Adrenal gland (tissue), 12 donors: ENCODE measurements around the gene MRPS22. TPM values are rescaled to one million over a fixed set of nuclear protein-coding genes. Genes with fewer than 3 reads are reported as not detected.

Source experiments
- DNase-seq, 7 donors: peaks; one replicate each; pipeline ENCODE4 v3.0.0-alpha.2; 2019 to 2020
- H3K27ac ChIP-seq, 5 donors: fragments of 200-600 bp; sonication (generic) in 4 of 5; 1 replicate in 3 of 5; 2 replicates in 2 of 5; pipeline versions ENCODE4 v1.5.1 to v1.8.0; 2016 to 2020; ENCODE audit warnings: mild to moderate bottlenecking in 1 of 5
- H3K27me3 ChIP-seq: fragments of 200-600 bp; 2 replicates; pipeline ENCODE4 v1.8.0; 2021
- H3K36me3 ChIP-seq, 2 donors: fragments of 200-600 bp; replicated peaks in 1 of 2; 1 replicate in 1 of 2; 2 replicates in 1 of 2; pipeline versions ENCODE4 v1.5.1 to v1.8.0; 2018 to 2022
- H3K4me1 ChIP-seq, 2 donors: fragments of 200-600 bp; replicated peaks in 1 of 2; 1 replicate in 1 of 2; 2 replicates in 1 of 2; pipeline versions ENCODE4 v1.5.1 to v1.8.0; 2018 to 2021
- H3K4me3 ChIP-seq, 4 donors: fragments of 200-600 bp; sonication (generic) in 3 of 4; one replicate each; pipeline ENCODE4 v1.5.1; 2016 to 2018
- H3K9me3 ChIP-seq, 3 donors: fragments of 200-600 bp; sonication (generic) in 1 of 3; replicated peaks in 1 of 3; 1 replicate in 2 of 3; 2 replicates in 1 of 3; pipeline versions ENCODE4 v1.5.1 to v1.8.0; 2016 to 2021
- POLR2A ChIP-seq, 2 donors: fragments of 450-650 bp; IDR thresholded peaks; one replicate each; pipeline ENCODE4 v1.6.1; 2017; ENCODE audit warnings: antibody characterized with exemption in 2 of 2, mild to moderate bottlenecking in 2 of 2, moderate library complexity in 1 of 2
- WGBS, 4 donors: extraction: QIAGEN DNeasy Blood & Tissue Kit in 2 of 4; methylation state at CpG; one replicate each; pipeline versions ENCODE4 v1.1.5 to v1.1.7; 2013 to 2017; 5-methylcytosine and 5-hydroxymethylcytosine counted together
- intact Hi-C, 2 donors: fragments of 100-400 bp; cut with DNase I; formaldehyde crosslinking; loops; one replicate each; pipeline versions ENCODE4 v1.14.1 to v1.15.0; 2022 to 2023
- polyA plus RNA-seq, 3 donors: library from polyadenylated mRNA; stranded (reverse); fragments of 200-250 nt in 2 of 3; fragments of 350-450 nt in 1 of 3; fragmentation: Illumina TruSeq in 1 of 3; extraction: RNeasy Lipid Tissue Mini Kit (QIAGEN cat#74804) in 1 of 3; gene quantifications; one replicate each; pipeline ENCODE4 v1.2.3, GENCODE V29; 2013 to 2014
- total RNA-seq, 9 donors: library from RNA; depleted of rRNA in 4 of 9; stranded (reverse); fragments of >200 nt in 4 of 9; fragments of 120-200 nt in 1 of 9; fragmentation: NEBNext Ultra II Directional in 1 of 9; extraction: Animal tissue kit (Norgen Biotek cat#: 25700) in 1 of 9; gene quantifications; one replicate each; pipeline versions ENCODE4 v1.1.0 to v1.2.4, GENCODE V29; 2013 to 2023
- TF ChIP-seq, protein P1 (sequence below), 6 experiments: fragments of 450-650 bp in 4 of 6; fragments of 200-600 bp in 2 of 6; sonication (generic) in 1 of 6; IDR thresholded peaks; 1 replicate in 5 of 6; 2 replicates in 1 of 6; pipeline versions ENCODE4 v1.5.1 to v1.8.0; 2016 to 2021; ENCODE audit warnings: antibody characterized with exemption in 6 of 6, mild to moderate bottlenecking in 2 of 6, moderate library complexity in 1 of 6
- donor health status: healthy with polysubstance abuse.
- donor health status: Bipolar disorder and iron deficiency.
- donor health status: DM: yes; HTN: yes; CAD: no.
- donor health status: DM: no; HTN: no; CAD: no.
- donor health status: DM: no; HTN: no; CAD: no.
- donor health status: DM: yes; HTN: yes; CAD: no.

The MRPS22 gene
- total and polyA plus RNA-seq, 12 donors, result 50.7 to 213 (median 95.5) TPM

DNA sequence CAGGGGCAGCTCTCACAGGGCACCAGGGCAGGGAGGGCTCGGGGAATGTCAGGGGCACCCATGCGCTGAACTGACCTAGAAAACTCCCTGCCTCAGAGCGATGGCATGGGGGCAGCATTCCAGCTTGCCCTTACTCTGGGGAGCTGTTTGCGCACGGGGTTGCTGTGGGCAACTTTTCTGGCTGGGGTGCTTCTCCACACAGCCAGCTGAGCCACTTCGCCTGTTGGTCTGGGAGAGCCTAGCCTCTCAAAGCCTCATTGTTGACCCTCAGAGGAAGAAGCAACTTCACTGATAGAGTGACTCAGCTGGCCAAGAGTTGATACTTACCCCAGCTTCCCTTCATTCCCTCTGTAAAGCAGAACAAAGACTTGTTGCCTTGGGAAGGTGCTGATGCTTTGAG is 42.6 kb upstream of the MRPS22 start:
- no peaks in the 10 kb centered on the region for H3K27me3 ChIP-seq
- H3K27ac ChIP-seq, result peak overlapping the region in 1 of 5 donors; percentile 75
- no peak for TF ChIP-seq POLR2A (IDR thresholded peaks at IDR 0.05)
- TF ChIP-seq, protein P1, sequence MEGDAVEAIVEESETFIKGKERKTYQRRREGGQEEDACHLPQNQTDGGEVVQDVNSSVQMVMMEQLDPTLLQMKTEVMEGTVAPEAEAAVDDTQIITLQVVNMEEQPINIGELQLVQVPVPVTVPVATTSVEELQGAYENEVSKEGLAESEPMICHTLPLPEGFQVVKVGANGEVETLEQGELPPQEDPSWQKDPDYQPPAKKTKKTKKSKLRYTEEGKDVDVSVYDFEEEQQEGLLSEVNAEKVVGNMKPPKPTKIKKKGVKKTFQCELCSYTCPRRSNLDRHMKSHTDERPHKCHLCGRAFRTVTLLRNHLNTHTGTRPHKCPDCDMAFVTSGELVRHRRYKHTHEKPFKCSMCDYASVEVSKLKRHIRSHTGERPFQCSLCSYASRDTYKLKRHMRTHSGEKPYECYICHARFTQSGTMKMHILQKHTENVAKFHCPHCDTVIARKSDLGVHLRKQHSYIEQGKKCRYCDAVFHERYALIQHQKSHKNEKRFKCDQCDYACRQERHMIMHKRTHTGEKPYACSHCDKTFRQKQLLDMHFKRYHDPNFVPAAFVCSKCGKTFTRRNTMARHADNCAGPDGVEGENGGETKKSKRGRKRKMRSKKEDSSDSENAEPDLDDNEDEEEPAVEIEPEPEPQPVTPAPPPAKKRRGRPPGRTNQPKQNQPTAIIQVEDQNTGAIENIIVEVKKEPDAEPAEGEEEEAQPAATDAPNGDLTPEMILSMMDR (IDR thresholded peaks at IDR 0.05), result no peak
- no peaks in the 10 kb centered on the region for H3K36me3 ChIP-seq
- H3K9me3 ChIP-seq, result no peaks in the 10 kb centered on the region
- intact Hi-C loops, result no loop called here
- DNase-seq, result no peak
- peaks cover 0 to 29% of the 10 kb centered on the region in 2 donors for H3K4me1 ChIP-seq
- 89 to 97% (median 90%) methylated on average over 5 to 6 of the region's 6 CpGs; no CpG with 5 or more reads in 1 of the 4 donors for WGBS, 4 donors
- no peak overlapping the region for H3K4me3 ChIP-seq

DNA sequence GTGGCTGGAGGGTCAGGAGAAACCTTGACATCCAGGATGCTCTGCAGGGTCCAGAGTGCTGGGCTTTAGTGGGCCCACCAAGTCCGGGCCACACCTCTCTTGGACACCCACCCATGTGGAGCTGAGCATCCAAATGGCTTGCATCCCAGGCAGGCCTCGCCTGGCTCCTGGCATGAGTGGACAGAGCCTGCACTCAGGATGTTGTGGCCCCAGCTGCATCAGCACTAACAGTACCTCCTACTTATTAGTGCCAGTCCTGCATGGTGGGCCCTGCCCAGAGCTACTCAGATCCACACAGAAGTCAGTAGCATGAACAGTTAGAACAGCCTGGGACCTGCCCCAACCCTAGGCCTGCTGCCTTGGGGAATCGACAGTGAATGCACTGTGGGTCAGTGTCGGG is 42.2 kb upstream of the MRPS22 start:
- intact Hi-C loops, result no loop called here
- Histone ChIP-seq H3K27ac (peak overlapping the region in 2 of 5 donors; percentile 35 to 75), H3K36me3 (no peaks in the 10 kb centered on the region), H3K4me1 (peaks cover 0 to 29% of the 10 kb centered on the region in 2 donors), H3K27me3 (no peaks in the 10 kb centered on the region), H3K9me3 (no peaks in the 10 kb centered on the region), H3K4me3 (no peak overlapping the region)
- no peak for TF ChIP-seq POLR2A (IDR thresholded peaks at IDR 0.05)
- TF ChIP-seq, protein P1 (IDR thresholded peaks at IDR 0.05), result no peak
- WGBS, 4 donors, result 91 to 100% (median 98%) methylated on average over 2 to 4 of the region's 4 CpGs
- DNase-seq, result no peak

DNA sequence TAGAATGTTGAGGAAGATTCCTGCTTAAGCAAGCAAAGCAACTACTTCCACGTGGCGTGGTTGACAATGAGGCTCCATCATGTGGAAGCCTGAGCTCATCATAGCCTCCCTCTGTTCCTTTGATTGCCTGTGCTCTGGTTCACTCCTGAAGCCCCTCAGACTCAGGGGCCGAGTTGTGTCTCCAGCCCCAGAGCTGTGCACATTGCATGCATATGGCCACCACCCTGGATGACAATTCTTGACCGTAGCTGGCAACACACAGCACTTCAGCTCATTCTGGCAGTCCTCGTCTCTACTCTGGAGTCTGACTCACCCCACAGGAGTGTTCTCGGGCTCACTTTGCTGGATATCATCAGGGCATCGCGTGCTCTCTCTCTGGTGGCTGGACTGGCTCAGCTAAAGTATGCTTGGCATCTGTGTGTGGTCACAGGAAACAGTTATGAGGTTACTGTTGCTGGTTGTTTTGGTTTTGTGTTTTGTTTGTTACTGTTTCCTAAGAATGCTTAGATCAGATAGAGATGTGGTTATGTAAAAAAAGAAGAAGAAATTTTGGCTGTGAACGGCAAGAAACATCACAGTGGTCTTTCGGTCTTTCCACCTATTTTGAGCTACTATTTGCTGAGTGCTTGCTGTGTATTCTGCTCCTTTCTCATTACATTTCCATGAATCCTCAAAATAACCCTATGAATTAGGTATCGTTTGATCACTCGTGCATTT is 41.6 kb upstream of the MRPS22 start:
- DNase-seq, result peak; percentile 40 to 91 (median 88)
- Histone ChIP-seq H3K4me3 (no peak overlapping the region), H3K27ac (peak overlapping the region in 3 of 5 donors; percentile 39 to 75 (median 52)), H3K9me3 (no peaks in the 10 kb centered on the region), H3K27me3 (no peaks in the 10 kb centered on the region), H3K4me1 (peaks cover 0 to 29% of the 10 kb centered on the region in 2 donors), H3K36me3 (no peaks in the 10 kb centered on the region)
- intact Hi-C loops, result no loop called here
- WGBS, 4 donors, result 61 to 82% (median 66%) methylated on average over 6 to 12 of the region's 12 CpGs
- TF ChIP-seq, protein P1 (IDR thresholded peaks at IDR 0.05), result no peak

DNA sequence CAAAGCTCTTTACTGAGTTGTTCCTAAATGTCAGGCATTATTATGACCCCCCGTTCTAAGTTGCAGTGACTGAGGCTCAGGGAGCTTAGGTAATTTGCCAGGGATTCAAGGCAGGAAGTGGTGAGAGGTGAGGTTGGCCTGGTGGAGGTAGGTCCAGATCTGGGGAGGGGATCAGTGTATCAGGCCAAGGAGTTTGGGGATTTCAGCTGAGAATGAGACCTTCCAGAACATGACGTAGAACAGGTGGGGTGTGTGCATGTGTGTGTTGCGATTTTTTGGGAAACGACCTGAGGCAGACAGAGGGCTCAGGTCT is 41.1 kb upstream of the MRPS22 start:
- Histone ChIP-seq H3K27ac (peak overlapping the region in 3 of 5 donors; percentile 39 to 75 (median 52)), H3K4me1 (peaks cover 0 to 29% of the 10 kb centered on the region in 2 donors), H3K27me3 (no peaks in the 10 kb centered on the region), H3K4me3 (no peak overlapping the region), H3K9me3 (no peaks in the 10 kb centered on the region), H3K36me3 (no peaks in the 10 kb centered on the region)
- 89 to 96% (median 91%) methylated on average over 4 of the region's 4 CpGs for WGBS, 4 donors
- TF ChIP-seq POLR2A (IDR thresholded peaks at IDR 0.05), result no peak
- TF ChIP-seq, protein P1 (IDR thresholded peaks at IDR 0.05), result no peak
- intact Hi-C loops, result no loop called here
- DNase-seq, result no peak
